HepG2 (cell line): ENCODE results near the gene GPC6. TPM values are rescaled to one million over a fixed set of nuclear protein-coding genes. Genes with fewer than 3 reads are reported as not detected.

Source experiments
- FOXP4 ChIP-seq: sonication (generic); formaldehyde crosslinking; IDR thresholded peaks from 2 replicates; pipeline ENCODE4 v1.4.0; 2020; ENCODE audit warnings: missing genetic modification reagents
- ZBTB40 ChIP-seq, 2 experiments: fragments of 450-650 bp in 1 of 2; sonication (generic) in 1 of 2; formaldehyde crosslinking in 1 of 2; IDR thresholded peaks; 2 replicates each; pipeline versions ENCODE4 v1.6.1 to v1.8.0; 2016 to 2022; ENCODE audit warnings: antibody characterized with exemption in 1 of 2, mild to moderate bottlenecking in 1 of 2, missing genetic modification reagents in 1 of 2
- polyA plus RNA-seq, 8 experiments: library from polyadenylated mRNA; depleted of rRNA in 3 of 8; stranded (reverse) in 7 of 8; unstranded in 1 of 8; fragments of >200 nt; fragmentation: Illumina TruSeq in 4 of 8; extraction: Trizol in 4 of 8; gene quantifications; 2 replicates each; pipeline versions ENCODE4 v1.2.1 to v1.2.3, GENCODE V29; 2011 to 2016; ENCODE audit warnings: low read depth in 4 of 8, missing spikeins in 1 of 8, mixed read lengths in 1 of 8; ENCODE audit not compliant: insufficient read depth in 1 of 8
- total RNA-seq, 5 experiments: library from RNA; depleted of rRNA; stranded (reverse); fragments of >200 nt; fragmentation: Illumina TruSeq; extraction: Trizol; gene quantifications; 2 replicates each; pipeline ENCODE4 v1.2.3, GENCODE V29; 2016; ENCODE audit warnings: low read depth in 1 of 5

The GPC6 gene
- total and polyA plus RNA-seq, 2 of the 13 experiments (the other 11 are each of a cell fraction or from before 2014, with no cell fraction given), result 24.5 to 33.9 TPM

- TF ChIP-seq ZBTB40 (IDR thresholded peaks at IDR 0.05) (no peak), ZBTB40 (CRISPR knock-in tag; IDR thresholded peaks at IDR 0.05) (no peak), FOXP4 (CRISPR knock-in tag) (no peak)
These were observed 126.0 kb downstream of the GPC6 start (continued) for GRCh38 chr13:93352616-93353015.
